ENCODE data around the gene BAX. TPM values are rescaled to one million over a fixed set of nuclear protein-coding genes. Genes with fewer than 3 reads are reported as not detected.
"Not testable (repeated sequence)": the region's sequence is repeated elsewhere in the genome, so short reads cannot be mapped to it uniquely, and the experiment has no call there.

The BAX gene
- total RNA-seq, 4 donors from 2014 or later: 71.0 to 138 (median 104) TPM

GRCh38 chr19:48913114-48913889 is 41.4 kb upstream of the BAX start:
- no peak for TF ChIP-seq CTCF (IDR thresholded peaks at IDR 0.05)
- no peak for TF ChIP-seq POLR2A (IDR thresholded peaks at IDR 0.05)
- H3K4me1 ChIP-seq: no peaks in the 10 kb centered on the region
- no peak overlapping the region for H3K27ac ChIP-seq
- H3K4me3 ChIP-seq: no peak overlapping the region
- H3K27me3 ChIP-seq: no peaks in the 10 kb centered on the region
- H3K36me3 ChIP-seq: peaks cover 0 to 98% (median 0%) of the 10 kb centered on the region in 3 donors
- no peak for DNase-seq
- no peaks in the 10 kb centered on the region for H3K9me3 ChIP-seq

- no peak overlapping the region for H3K4me3 ChIP-seq
- no peaks in the 10 kb centered on the region for H3K4me1 ChIP-seq
- TF ChIP-seq CTCF (IDR thresholded peaks at IDR 0.05) (no peak), POLR2A (IDR thresholded peaks at IDR 0.05) (no peak)
- DNase-seq: no peak
- H3K27ac ChIP-seq: no peak overlapping the region
- no peaks in the 10 kb centered on the region for H3K27me3 ChIP-seq
- peaks cover 0 to 100% (median 0%) of the 10 kb centered on the region in 3 donors for H3K36me3 ChIP-seq
- no peaks in the 10 kb centered on the region for H3K9me3 ChIP-seq
Observed at GRCh38 chr19:48914181-48914580, 40.5 kb upstream of the BAX start.

- H3K27ac ChIP-seq: no peak overlapping the region
- H3K4me3 ChIP-seq: no peak overlapping the region
Observed at GRCh38 chr19:48915757-48916156, 38.9 kb upstream of the BAX start.

GRCh38 chr19:48918071-48918470 is 36.6 kb upstream of the BAX start:
- Histone ChIP-seq H3K36me3 (peaks cover 0 to 93% (median 0%) of the 10 kb centered on the region in 3 donors), H3K9me3 (no peaks in the 10 kb centered on the region), H3K27me3 (no peaks in the 10 kb centered on the region), H3K27ac (peak overlapping the region in 1 of 4 donors; percentile 42), H3K4me1 (no peaks in the 10 kb centered on the region), H3K4me3 (no peak overlapping the region)
- TF ChIP-seq CTCF (IDR thresholded peaks at IDR 0.05) (no peak), POLR2A (IDR thresholded peaks at IDR 0.05) (no peak)
- peak in 1 of 3 donors; percentile 29 for DNase-seq

More at GRCh38 chr19:48915757-48916156, 38.9 kb upstream of the BAX start:
- no peaks in the 10 kb centered on the region for H3K4me1 ChIP-seq
- no peak for TF ChIP-seq POLR2A (IDR thresholded peaks at IDR 0.05)
- no peak for TF ChIP-seq CTCF (IDR thresholded peaks at IDR 0.05)
- H3K27me3 ChIP-seq: no peaks in the 10 kb centered on the region
- no peak for DNase-seq
- no peaks in the 10 kb centered on the region for H3K9me3 ChIP-seq
- H3K36me3 ChIP-seq: peaks cover 0 to 93% (median 0%) of the 10 kb centered on the region in 3 donors

GRCh38 chr19:48918801-48919247 is 35.9 kb upstream of the BAX start:
- TF ChIP-seq CTCF (IDR thresholded peaks at IDR 0.05): no peak
- TF ChIP-seq POLR2A (IDR thresholded peaks at IDR 0.05): no peak
- H3K9me3 ChIP-seq: no peaks in the 10 kb centered on the region
- no peak overlapping the region for H3K4me3 ChIP-seq
- no peaks in the 10 kb centered on the region for H3K4me1 ChIP-seq
- no peak for DNase-seq
- no peak overlapping the region for H3K27ac ChIP-seq
- no peaks in the 10 kb centered on the region for H3K27me3 ChIP-seq
- peaks cover 0 to 87% (median 0%) of the 10 kb centered on the region in 3 donors for H3K36me3 ChIP-seq

GRCh38 chr19:48919271-48919670 is 35.4 kb upstream of the BAX start:
- H3K27ac ChIP-seq, H3K9me3 ChIP-seq, DNase-seq, H3K4me3 ChIP-seq, H3K4me1 ChIP-seq, H3K27me3 ChIP-seq: not testable (repeated sequence)
- peaks cover 0 to 83% (median 0%) of the 10 kb centered on the region in 3 donors for H3K36me3 ChIP-seq
